Activated CD4-positive, alpha-beta memory T cell treated with anti-CD3 and anti-CD28 coated beads, Interleukin-2, amount 10 ng/mL, durations not matched to agents 7 days and 5 days (primary cell): ENCODE data around the gene PGM5. TPM values are rescaled to one million over a fixed set of nuclear protein-coding genes. Genes with fewer than 3 reads are reported as not detected.

Experiments
- CTCF ChIA-PET: fragments of 350-600 bp; sonication (Branson Sonifier 250); formaldehyde crosslinking; loops from one replicate; lab custom pipeline; 2021; ENCODE audit warnings: antibody characterized with exemption, inconsistent platforms; lab: Charles Lee
- POLR2A ChIA-PET: fragments of 350-600 bp; sonication (Branson Sonifier 250); formaldehyde crosslinking; loops from one replicate; lab custom pipeline; 2021; ENCODE audit warnings: antibody characterized with exemption; lab: Charles Lee
- DNase-seq: peaks from one replicate; pipeline ENCODE4 v3.0.0-alpha.2; 2020
- H3K27ac Mint-ChIP-seq: one replicate; pipeline ENCODE4 v1.8.0; 2021; ENCODE audit warnings: mild to moderate bottlenecking, mixed read lengths
- H3K27me3 Mint-ChIP-seq: one replicate; pipeline ENCODE4 v1.8.0; 2021; ENCODE audit warnings: mixed read lengths
- H3K36me3 Mint-ChIP-seq: one replicate; pipeline ENCODE4 v1.8.0; 2021; ENCODE audit warnings: low read depth, mixed read lengths
- H3K4me1 Mint-ChIP-seq: one replicate; pipeline ENCODE4 v1.8.0; 2021; ENCODE audit warnings: mixed read lengths
- H3K4me3 Mint-ChIP-seq: one replicate; pipeline ENCODE4 v1.8.0; 2021; ENCODE audit warnings: mild to moderate bottlenecking, mixed read lengths
- H3K9me3 Mint-ChIP-seq: one replicate; pipeline ENCODE4 v1.8.0; 2021; ENCODE audit warnings: mixed read lengths
- total RNA-seq, 2 experiments: library from RNA; stranded (reverse); gene quantifications; one replicate each; pipeline ENCODE4 v1.2.3, GENCODE V29; 2021

The PGM5 gene
- total RNA-seq, 2 experiments from 2014 or later = not detected

- no peak for DNase-seq
- Mint-ChIP-seq H3K27ac (no peak overlapping the region), H3K36me3 (no peaks in the 10 kb centered on the region), H3K27me3 (peaks cover 8% of the 10 kb centered on the region), H3K9me3 (no peaks in the 10 kb centered on the region), H3K4me1 (no peaks in the 10 kb centered on the region), H3K4me3 (no peak overlapping the region)
- POLR2A ChIA-PET = no interaction called here
- CTCF ChIA-PET = no interaction called here
These were observed 139.9 kb downstream of the PGM5 start for GRCh38 chr9:68496356-68496755.

- Mint-ChIP-seq H3K9me3 (no peaks in the 10 kb centered on the region), H3K36me3 (no peaks in the 10 kb centered on the region), H3K4me1 (no peaks in the 10 kb centered on the region), H3K4me3 (no peak overlapping the region), H3K27me3 (peaks cover 8% of the 10 kb centered on the region), H3K27ac (no peak overlapping the region)
- ChIA-PET POLR2A (no interaction called here), CTCF (no interaction called here)
- DNase-seq = no peak
These were observed 141.2 kb downstream of the PGM5 start for GRCh38 chr9:68497629-68498028.

- H3K4me3 Mint-ChIP-seq = no peak overlapping the region
- ChIA-PET POLR2A (no interaction called here), CTCF (no interaction called here)
- no peak for DNase-seq
- no peaks in the 10 kb centered on the region for H3K4me1 Mint-ChIP-seq
- H3K9me3 Mint-ChIP-seq = no peaks in the 10 kb centered on the region
- peaks cover 8% of the 10 kb centered on the region for H3K27me3 Mint-ChIP-seq
- no peak overlapping the region for H3K27ac Mint-ChIP-seq
- H3K36me3 Mint-ChIP-seq = no peaks in the 10 kb centered on the region
These were observed 142.4 kb downstream of the PGM5 start for GRCh38 chr9:68498816-68499215.

GRCh38 chr9:68500457-68501381 is 144.3 kb downstream of the PGM5 start:
- Mint-ChIP-seq H3K27me3 (peaks cover 13% of the 10 kb centered on the region), H3K9me3 (no peaks in the 10 kb centered on the region), H3K4me3 (no peak overlapping the region), H3K36me3 (no peaks in the 10 kb centered on the region), H3K27ac (no peak overlapping the region), H3K4me1 (no peaks in the 10 kb centered on the region)
- DNase-seq = no peak
- ChIA-PET CTCF (no interaction called here), POLR2A (no interaction called here)

- Mint-ChIP-seq H3K9me3 (no peaks in the 10 kb centered on the region), H3K27me3 (peaks cover 11% of the 10 kb centered on the region), H3K4me1 (no peaks in the 10 kb centered on the region), H3K4me3 (no peak overlapping the region), H3K36me3 (no peaks in the 10 kb centered on the region), H3K27ac (no peak overlapping the region)
- DNase-seq = no peak
- CTCF ChIA-PET = no interaction called here
- POLR2A ChIA-PET = no interaction called here
These were observed 145.9 kb downstream of the PGM5 start for GRCh38 chr9:68502279-68502678.

GRCh38 chr9:68505681-68506409 is 149.4 kb downstream of the PGM5 start:
- H3K27ac Mint-ChIP-seq = no peak overlapping the region

GRCh38 chr9:68506551-68506950 is 150.1 kb downstream of the PGM5 start:
- ChIA-PET CTCF (no interaction called here), POLR2A (no interaction called here)
- Mint-ChIP-seq H3K9me3 (no peaks in the 10 kb centered on the region), H3K27me3 (peaks cover 9% of the 10 kb centered on the region), H3K4me3 (no peak overlapping the region), H3K4me1 (no peaks in the 10 kb centered on the region), H3K27ac (no peak overlapping the region), H3K36me3 (no peaks in the 10 kb centered on the region)
- DNase-seq = no peak

More at GRCh38 chr9:68505681-68506409, 149.4 kb downstream of the PGM5 start:
- Mint-ChIP-seq H3K4me3 (no peak overlapping the region), H3K4me1 (no peaks in the 10 kb centered on the region), H3K36me3 (no peaks in the 10 kb centered on the region), H3K27me3 (peaks cover 9% of the 10 kb centered on the region), H3K9me3 (no peaks in the 10 kb centered on the region)
- ChIA-PET POLR2A (no interaction called here), CTCF (no interaction called here)
- no peak for DNase-seq

GRCh38 chr9:68507130-68507805 is 150.9 kb downstream of the PGM5 start:
- Mint-ChIP-seq H3K27me3 (peaks cover 9% of the 10 kb centered on the region), H3K9me3 (no peaks in the 10 kb centered on the region), H3K4me3 (no peak overlapping the region), H3K4me1 (no peaks in the 10 kb centered on the region), H3K36me3 (no peaks in the 10 kb centered on the region), H3K27ac (no peak overlapping the region)
- ChIA-PET CTCF (interaction anchor here (0.7 to 1.6 kb wide), 2 partner anchors 13 to 352 kb away, joined by 3 to 5 read pairs; no protein-coding TSS in a partner anchor), POLR2A (no interaction called here)
- no peak for DNase-seq

GRCh38 chr9:68507806-68508145 is 151.4 kb downstream of the PGM5 start:
- CTCF ChIA-PET = interaction anchor here (1.0 to 1.6 kb wide), 3 partner anchors 12 to 61 kb away, joined by 3 to 5 read pairs (median 3); no protein-coding TSS in a partner anchor

GRCh38 chr9:68508547-68508946 is 152.1 kb downstream of the PGM5 start:
- CTCF ChIA-PET = interaction anchor here (1.0 to 1.6 kb wide), 4 partner anchors 11 to 65 kb away, joined by 3 to 5 read pairs (median 3); no protein-coding TSS in a partner anchor
- peaks cover 12% of the 10 kb centered on the region for H3K27me3 Mint-ChIP-seq
- no peak overlapping the region for H3K27ac Mint-ChIP-seq
- no peaks in the 10 kb centered on the region for H3K4me1 Mint-ChIP-seq
- no peaks in the 10 kb centered on the region for H3K9me3 Mint-ChIP-seq
- H3K4me3 Mint-ChIP-seq = no peak overlapping the region
- no peaks in the 10 kb centered on the region for H3K36me3 Mint-ChIP-seq
- DNase-seq = no peak
- POLR2A ChIA-PET = no interaction called here

More at GRCh38 chr9:68507806-68508145, 151.4 kb downstream of the PGM5 start:
- Mint-ChIP-seq H3K36me3 (no peaks in the 10 kb centered on the region), H3K4me1 (no peaks in the 10 kb centered on the region), H3K9me3 (no peaks in the 10 kb centered on the region), H3K4me3 (no peak overlapping the region), H3K27ac (no peak overlapping the region), H3K27me3 (peaks cover 9% of the 10 kb centered on the region)
- DNase-seq = no peak
- POLR2A ChIA-PET = no interaction called here

GRCh38 chr9:68509689-68510088 is 153.3 kb downstream of the PGM5 start:
- DNase-seq = no peak
- Mint-ChIP-seq H3K27ac (no peak overlapping the region), H3K4me3 (no peak overlapping the region), H3K36me3 (no peaks in the 10 kb centered on the region), H3K9me3 (no peaks in the 10 kb centered on the region), H3K4me1 (no peaks in the 10 kb centered on the region), H3K27me3 (peaks cover 10% of the 10 kb centered on the region)
- ChIA-PET POLR2A (no interaction called here), CTCF (interaction anchor here (1.5 kb wide), 1 partner anchor 64 kb away, joined by 3 read pairs; no protein-coding TSS in a partner anchor)

- ChIA-PET CTCF (no interaction called here), POLR2A (no interaction called here)
- Mint-ChIP-seq H3K4me3 (no peak overlapping the region), H3K27ac (no peak overlapping the region), H3K9me3 (no peaks in the 10 kb centered on the region), H3K4me1 (no peaks in the 10 kb centered on the region), H3K27me3 (peaks cover 7% of the 10 kb centered on the region), H3K36me3 (no peaks in the 10 kb centered on the region)
- DNase-seq = no peak
These were observed 157.0 kb downstream of the PGM5 start for GRCh38 chr9:68513385-68513784.

GRCh38 chr9:68513981-68514380 is 157.6 kb downstream of the PGM5 start:
- ChIA-PET CTCF (no interaction called here), POLR2A (no interaction called here)
- H3K4me3 Mint-ChIP-seq = no peak overlapping the region
- no peak overlapping the region for H3K27ac Mint-ChIP-seq
- no peaks in the 10 kb centered on the region for H3K9me3 Mint-ChIP-seq
- DNase-seq = no peak
- no peaks in the 10 kb centered on the region for H3K36me3 Mint-ChIP-seq
- peaks cover 10% of the 10 kb centered on the region for H3K27me3 Mint-ChIP-seq
- no peaks in the 10 kb centered on the region for H3K4me1 Mint-ChIP-seq
